Effector CD8-positive, alpha-beta T cell (primary cell): Measurements from ENCODE around the gene MTHFD2L.

Source experiments
- DNase-seq: peaks from one replicate; lab custom pipeline; 2025; lab: John Stamatoyannopoulos, UW

Gene MTHFD2L

DNA sequence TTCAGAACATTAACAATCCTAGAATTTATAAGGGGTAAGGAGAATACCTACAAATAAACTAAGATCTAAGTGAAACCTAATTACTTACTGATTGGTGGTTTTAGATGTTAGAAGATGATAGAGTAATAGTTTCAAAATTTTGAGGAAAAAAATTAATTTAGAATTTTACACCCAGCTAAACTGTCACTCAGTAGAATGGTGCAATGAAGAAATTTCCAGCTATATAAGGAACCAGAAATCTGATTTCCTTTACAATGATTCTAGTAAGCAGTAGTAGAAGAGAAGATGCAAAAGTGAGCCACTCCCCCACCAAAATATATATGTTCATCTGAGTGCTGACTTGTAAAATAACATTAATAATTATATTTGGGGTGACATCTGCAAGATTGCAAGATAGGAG is 95.0 kb downstream of the MTHFD2L start:
- no peak for DNase-seq

DNA sequence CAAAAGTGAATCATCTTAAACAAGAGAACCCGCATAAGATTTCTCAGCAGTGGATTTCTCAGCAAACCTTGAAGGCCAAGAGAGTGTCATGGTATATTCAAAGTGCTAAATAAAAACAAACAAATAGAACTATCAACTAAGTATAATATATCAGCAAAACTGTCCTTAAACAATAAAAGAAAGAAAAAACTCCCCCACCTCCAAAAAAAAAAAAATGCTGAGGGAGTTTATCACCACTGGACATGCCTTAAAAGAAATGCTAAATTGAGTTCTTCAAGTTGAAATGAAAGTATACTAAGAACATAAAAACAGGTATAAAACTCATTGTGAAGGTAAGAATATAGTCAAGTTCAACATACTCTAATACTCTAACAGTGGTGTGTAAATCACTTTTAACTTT is 96.5 kb downstream of the MTHFD2L start:
- no peak for DNase-seq

DNA sequence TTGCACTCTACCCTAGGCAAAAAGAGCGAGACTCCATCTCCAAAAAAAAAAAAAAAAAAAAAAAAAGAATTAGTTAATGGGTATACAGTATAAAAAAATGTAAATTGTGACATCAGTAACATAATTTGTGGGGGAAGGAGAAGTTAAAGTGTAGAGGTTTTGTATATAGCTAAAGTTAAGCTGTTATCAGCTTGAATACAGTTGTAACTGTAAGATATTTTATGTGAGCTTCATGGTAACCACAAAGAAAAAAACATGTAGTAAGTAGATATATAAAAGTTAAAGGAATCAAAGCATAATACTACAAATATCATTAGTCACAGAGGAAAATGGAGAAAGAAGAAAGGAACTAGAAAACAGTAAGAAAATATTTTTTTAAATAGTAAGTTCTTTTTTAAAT is 97.2 kb downstream of the MTHFD2L start:
- no peak for DNase-seq

DNA sequence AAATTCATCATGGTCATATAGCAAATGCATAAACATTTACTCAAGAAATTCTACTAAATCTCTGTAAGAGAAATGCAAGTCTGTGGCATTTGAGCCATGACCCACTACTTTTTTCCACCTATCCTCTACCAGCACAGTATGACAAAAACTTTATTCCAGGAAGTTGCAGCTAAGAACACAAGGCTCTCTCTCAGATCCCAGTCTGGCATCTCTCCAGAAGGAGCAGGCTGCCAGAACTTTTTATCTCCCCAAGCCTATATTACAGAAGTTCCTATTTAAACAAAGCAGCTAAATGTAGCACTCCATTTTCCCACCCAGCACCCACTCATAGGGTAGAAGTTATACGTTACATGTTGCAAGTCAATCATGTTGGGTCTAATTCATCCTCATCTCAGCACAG is 101.0 kb downstream of the MTHFD2L start:
- no peak for DNase-seq

DNA sequence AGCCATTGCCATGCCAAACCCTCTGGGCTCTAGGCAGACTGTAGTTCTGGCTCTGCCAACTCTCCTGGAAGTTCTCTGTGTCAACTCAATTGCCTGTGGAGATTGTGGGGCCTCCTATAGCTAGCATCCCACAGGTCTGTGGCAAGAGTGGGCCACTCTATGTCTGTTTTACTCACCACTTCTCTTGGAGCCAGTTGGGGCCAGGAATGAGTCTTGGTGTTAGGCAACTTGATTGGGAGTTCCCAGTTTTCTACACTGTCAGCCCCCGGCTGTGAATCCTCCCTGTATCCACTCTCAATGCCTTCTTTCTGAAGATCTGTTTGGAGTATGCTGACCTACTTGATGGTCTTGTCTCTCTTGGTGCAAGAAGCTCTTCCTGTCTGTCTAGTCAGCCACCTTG is 102.1 kb downstream of the MTHFD2L start:
- DNase-seq = no peak

DNA sequence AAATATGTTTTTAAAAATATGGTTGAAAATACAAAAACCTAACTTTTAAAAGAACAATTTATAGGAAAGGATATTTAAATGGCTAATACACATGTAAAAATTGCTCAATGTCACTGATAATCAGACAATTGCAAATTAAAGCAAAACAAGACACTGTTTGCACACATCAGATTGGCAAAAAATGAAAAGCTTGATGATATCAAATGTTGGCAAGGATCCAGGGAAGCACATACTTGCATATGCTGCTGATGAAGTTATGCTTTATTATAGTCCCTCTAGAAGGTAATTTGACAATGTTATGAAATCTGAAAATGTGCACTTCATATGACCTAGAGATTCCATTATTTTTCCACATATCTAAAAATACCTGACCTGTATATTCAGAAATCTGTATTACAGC is 104.6 kb downstream of the MTHFD2L start:
- DNase-seq = no peak

DNA sequence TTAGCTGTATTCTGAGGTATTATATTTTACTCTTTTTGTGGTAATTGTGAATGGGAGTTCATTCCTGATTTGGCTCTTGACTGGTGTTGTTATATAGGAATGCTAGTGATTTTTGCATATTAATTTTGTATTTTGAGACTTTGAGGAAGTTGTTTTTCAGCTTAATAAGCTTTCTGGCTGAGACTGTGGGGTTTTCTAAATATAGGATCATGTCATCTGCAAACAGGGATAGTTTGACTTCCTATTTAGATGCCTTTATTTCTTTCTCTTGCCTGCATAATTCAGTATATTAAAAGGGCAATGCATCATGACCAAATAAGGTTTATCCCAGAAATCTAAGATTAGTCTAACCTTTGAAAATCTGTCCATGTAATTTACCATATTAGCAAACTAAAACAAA is 105.6 kb downstream of the MTHFD2L start:
- no peak for DNase-seq

DNA sequence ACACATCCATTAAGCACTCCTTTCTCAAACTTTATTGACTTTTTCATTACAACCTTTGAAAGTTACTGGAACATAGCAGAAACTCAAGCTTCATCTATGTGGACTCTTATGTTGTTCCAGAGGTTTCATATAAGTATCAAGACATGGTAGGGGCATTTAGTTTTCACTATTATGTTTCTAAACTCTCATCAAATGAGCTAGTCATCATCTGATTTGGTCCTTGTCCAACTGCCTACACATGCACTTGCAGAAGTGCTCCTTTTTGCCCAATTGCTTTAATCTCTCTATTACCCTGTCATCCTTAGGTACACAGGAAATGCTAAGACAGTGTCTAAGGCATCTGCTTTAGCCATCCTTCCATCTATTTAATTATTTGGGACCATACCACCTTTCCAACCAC is 108.2 kb downstream of the MTHFD2L start:
- no peak for DNase-seq

DNA sequence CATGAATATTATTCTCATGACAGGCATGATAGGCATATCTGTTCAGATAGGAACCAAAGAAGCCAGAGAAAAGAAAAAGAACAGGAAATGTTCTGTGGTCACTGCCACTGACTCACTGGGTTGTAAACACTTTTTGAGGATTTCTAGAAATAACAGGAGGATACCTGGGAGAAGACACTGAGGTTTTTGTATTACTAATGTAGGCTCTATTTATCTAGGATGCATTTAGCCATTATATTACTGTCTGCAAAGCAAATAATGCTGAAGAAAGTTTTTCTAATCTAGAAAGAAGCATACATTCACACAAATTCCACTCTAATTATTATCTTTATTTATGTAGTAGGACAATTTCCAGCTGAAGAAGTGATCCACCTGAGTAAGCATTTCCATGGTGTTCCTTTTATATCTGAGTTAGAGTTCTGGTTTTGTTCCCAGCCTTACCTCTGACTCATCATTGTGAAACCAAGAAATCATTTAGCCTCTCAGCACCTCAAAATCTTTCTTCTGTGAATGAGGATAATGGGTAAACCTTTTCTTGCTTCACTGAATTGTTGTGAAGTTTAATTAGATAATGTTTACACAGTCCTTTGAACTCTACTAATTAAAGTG is 110.2 kb downstream of the MTHFD2L start:
- no peak for DNase-seq

DNA sequence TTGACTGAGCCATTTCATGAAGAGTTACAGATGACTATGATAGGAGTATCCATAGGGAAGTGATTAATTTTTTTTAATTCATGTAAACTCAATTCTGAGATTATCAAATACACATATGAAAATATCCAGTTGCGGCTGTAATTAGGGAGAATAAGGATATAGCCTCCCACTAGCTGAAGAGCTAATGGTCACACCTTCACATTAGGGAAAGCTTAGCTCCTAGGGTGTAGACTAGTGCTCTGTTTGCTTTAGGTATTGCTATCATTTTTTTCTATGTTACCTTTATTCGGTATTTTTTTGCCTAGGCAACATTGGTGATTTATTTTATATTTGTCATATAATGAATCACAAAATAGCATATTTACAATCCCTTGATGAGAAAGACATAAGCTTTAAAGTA is 110.7 kb downstream of the MTHFD2L start:
- no peak for DNase-seq

DNA sequence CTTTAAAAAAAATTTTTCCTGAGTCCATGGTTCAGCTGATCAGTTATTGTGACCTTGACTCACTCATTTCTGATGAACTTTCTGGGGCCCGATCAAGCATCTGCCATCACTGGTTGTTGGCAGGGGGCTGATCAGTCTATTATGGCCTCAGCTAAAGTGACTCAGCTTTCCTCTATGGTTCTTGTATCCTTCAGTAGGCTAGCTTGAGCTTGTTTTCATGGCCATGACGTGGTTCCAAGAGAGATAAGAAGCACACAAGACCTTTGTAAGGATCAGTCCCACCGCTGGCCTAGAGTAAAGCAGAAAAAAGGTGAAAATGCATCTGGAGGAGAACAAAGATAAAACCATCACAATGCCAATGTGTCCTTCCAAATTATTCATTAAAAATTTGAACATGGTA is 120.6 kb downstream of the MTHFD2L start:
- no peak for DNase-seq

DNA sequence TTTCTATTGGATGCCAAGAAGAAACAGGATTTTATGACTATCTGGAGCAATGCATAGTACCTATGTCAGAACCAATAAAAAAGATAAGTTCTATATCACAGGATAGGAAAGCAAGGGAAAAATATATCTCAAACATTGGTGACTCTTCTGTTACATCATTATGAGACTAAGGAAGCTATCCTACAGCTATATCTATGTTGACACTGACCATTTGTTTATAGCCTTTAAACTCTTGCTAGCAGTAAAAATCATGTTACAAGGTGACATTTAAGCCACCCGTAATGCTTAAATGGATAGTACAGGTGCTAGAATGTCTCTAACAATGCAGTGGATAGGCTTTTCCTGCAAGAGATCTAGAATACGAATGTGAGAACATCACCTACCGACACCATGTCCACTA is 121.8 kb downstream of the MTHFD2L start:
- DNase-seq = no peak

DNA sequence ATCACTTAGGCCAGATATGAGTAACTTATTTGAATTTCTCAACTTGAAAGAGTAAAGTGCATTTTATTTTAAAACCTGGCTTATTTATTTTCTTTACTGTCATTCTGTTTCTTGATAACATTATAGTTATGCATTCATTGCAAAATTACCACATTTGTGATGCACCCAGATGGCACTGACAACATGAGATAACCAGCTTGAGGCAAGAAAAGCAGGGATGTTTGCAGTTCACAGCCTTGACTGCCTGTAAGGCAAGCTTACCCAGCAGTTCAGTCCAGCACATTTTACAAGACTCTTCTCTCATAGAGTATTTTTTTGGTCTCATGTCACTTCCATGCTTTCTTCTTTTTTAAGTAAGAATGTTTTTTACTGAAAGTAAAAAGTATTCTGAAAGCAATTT is 125.0 kb downstream of the MTHFD2L start:
- DNase-seq = no peak

DNA sequence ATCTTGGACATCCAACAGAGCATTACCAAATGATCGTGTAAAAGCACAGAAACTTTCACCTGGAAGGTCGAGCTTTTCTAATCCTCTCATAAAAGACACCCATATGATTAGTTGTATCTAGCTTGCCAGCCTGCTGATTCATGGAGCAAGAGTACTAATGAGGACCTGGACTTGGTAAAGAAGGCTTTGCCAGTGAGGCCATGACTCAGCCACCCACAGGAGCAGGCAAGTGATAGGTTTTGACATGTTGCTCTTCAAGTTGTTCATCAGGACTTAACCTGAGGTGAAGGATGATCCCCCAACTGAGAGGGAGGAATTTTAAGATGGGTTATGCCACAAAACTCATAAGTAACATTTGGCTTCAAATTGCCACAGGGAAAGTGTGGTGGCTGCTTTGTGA is 125.7 kb downstream of the MTHFD2L start:
- no peak for DNase-seq

DNA sequence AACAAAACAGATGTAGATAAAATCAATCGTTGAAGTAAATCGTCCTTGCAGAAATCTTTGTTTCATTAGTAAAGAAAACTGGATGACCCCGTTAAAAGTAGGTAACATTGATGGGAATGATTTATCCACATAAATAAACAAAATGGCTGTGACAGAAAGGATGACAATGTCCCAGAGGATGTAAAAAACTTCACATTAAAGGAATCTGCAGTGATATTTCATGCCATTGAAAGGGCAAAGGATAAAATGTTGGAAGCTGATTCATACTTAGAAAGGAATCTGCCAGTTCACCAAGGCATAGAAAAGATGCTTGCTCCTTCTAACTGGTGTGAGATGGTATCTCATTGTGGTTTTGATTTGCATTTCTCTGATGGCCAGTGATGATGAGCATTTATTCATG is 126.1 kb downstream of the MTHFD2L start:
- DNase-seq = no peak

DNA sequence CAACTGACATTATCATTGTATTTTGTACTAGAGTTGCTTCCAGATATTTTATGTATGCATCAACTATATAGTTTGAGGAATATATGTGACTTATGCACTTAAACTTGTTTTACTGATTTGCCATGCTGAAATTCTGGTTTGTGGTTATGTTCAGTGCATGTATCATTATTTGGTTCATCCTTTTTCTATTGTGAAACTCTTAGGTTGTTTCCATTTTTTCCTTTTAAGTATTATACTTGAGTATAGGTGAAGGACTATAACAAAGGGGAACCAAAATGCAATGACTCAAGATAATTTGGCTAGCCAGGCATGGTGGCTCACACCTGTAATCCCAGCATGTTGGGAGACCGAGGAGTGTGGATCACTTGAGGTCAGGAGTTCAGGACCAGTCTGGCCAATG is 129.2 kb downstream of the MTHFD2L start:
- no peak for DNase-seq

DNA sequence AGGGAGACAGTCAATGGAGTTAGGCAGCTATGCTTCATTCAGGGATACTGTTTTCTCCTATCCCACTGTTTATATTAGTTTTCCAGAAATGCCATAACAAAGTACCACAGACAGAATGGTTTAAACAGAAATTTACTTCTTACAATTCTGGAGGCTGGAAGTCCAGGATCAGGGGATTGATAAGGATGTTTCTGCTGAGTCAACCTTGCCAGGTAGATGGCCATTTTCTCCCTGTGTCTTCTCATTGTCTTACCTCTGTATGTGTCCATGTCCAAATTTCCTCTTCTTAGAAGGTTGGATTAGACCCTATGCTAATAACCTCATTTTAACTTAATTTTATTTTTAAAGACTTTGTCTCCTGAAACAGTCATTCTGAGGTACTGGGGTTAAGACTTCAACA is 129.9 kb downstream of the MTHFD2L start:
- DNase-seq = no peak

DNA sequence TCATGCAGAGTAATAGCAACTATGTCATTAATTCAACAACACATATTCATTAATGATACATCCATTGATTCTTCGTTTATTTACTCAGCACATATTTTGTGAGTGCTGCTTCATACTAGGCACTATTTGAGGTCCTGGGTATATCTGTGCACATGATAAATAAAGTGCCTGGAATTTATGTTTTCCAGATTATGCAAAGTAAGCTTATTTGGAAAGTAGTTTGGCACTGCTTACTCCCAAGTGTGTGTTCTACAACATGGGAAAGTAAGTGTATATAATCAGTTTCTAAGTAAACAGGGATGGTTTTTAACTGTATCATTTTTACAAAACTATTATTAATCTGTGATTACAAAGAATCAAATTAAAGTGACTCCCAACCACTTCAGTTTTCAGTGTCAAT is 133.6 kb downstream of the MTHFD2L start:
- DNase-seq = no peak

DNA sequence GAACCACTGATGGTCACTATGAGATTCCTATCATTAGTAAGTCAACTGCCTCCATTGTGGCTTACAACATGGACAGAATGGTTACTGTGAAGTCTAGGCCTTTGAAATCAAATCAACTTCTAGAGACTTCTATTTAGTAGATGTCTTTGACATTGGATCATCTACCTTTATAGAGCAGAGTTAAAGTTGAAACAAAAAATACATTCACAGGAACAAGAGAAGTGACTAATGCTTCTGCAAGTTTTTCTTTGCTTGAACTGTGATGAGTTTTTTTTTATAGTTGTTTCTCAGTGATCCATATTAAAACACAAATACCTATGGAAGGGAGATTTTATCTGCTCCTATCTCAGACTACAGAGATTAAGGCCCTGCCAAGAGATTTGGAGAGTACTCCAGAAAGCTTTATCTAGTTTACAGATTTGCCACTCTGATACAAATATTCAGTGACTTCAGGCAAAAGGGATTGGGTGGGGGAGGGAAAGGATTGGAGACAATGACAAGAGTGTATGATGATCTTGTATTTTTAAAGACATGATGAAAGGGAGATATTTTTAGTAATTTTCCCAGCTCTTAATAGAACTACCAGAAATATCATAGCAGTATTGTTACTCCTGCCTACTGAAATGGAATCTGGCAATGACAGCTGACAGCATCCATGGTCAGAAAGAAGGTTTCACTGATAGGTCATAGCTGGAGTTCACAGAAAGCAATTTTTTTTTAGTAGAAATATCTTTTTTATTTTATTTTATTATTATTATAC is 134.4 kb downstream of the MTHFD2L start:
- DNase-seq = no peak

DNA sequence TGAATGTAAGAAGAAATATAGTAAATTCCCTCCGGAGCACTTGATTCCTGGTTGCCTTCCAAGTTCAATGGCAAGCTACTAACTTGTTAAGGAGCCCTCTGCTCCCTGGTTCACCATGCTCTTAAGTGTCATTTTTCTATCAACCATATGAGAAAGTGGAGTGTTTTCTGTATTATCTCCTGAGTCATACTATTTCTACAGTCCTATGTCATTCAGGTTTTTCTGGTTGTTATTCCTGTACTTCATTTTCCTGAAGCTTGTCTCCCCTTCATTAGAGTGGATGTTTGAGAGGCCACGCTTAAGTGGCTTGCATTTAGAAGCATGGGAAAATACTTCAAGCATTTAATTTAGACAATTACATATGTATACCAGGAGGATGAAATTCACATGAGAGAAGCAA is 135.6 kb downstream of the MTHFD2L start:
- no peak for DNase-seq

DNA sequence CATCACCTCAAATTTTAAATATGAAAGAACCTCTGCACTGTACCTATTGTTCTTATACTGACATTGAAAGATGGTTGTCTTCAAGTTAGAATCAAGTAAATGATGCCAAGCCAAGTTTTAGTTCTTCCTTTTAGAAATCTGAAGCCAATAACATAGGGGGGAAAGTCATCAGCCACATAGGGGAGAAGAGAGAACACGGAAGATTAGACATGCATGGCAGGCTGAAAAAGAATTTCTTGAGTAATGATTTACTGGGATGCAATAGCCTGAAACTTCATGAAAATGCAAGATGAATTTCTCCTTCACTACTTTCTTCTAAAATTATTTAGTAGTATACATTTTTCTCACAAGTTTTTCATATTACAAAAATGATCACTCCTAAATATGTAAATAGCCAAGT is 136.8 kb downstream of the MTHFD2L start:
- no peak for DNase-seq

DNA sequence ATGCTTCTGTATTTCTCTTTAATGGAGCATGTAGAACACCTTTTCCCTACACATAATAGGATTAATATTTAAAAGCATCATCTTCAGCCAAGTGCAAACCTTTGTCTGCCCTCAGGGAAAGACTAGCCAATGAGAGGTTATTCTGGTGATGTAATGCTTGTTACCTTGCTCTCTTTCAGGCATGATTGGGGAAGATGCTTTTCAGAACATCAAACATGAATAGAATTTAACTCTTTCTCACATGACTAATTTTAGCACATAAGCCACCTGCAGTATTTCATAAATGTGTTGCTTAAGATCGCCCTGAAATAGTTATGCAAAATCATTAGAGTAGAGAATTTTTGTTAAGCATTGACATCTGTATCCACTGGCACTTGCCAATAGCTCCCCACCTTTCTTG is 139.6 kb downstream of the MTHFD2L start:
- no peak for DNase-seq

DNA sequence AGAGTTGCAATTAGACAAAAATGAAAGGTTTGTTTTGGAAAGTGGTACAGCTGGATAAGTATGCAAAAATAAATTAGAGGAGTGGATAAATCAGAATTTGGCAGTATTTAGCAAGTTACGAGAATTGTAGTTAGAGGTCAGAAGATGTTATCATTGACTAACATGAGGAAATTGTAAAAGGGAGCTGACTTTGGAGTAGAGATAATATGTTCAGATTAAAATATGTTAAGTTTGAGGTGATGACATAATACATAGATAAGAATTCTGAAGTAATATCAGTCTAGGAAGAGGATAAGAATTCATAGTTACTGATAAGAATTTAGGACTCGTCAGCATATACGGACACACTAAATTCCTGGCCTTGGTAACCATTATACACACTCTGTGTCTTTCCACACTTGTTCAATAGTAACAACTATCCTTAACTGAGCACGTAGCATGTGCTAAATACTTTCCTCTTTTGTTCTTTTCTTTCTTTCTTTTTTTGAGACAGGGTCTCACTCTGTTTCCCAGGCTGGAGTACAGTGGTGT is 146.2 kb downstream of the MTHFD2L start:
- no peak for DNase-seq

DNA sequence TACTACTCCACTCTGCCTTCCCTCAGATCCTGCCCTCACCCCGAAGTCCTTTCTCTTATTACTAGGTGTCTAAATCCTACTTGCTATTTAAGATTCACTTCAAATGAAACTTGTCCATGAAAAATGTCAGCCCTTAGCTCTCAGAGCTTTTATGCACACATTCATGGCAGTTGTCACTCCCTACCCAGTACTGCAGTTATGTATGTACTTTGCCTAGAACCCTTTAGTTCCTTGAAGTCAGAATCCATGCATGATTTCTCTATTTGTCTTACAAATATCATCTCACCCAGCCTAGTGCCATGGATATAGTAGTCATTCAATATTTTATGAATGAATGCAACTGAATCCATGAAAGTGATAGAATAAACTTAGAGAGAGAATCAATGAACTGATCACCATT is 147.1 kb downstream of the MTHFD2L start:
- no peak for DNase-seq
